ENCODE data around the gene RFX3. TPM values are rescaled to one million over a fixed set of nuclear protein-coding genes. Genes with fewer than 3 reads are reported as not detected.

Gene RFX3
- total RNA-seq, 1 donor from 2014 or later = 11.8 TPM

- peaks cover 13% of the 10 kb centered on the region for H3K4me1 ChIP-seq
- TF ChIP-seq, protein P1, sequence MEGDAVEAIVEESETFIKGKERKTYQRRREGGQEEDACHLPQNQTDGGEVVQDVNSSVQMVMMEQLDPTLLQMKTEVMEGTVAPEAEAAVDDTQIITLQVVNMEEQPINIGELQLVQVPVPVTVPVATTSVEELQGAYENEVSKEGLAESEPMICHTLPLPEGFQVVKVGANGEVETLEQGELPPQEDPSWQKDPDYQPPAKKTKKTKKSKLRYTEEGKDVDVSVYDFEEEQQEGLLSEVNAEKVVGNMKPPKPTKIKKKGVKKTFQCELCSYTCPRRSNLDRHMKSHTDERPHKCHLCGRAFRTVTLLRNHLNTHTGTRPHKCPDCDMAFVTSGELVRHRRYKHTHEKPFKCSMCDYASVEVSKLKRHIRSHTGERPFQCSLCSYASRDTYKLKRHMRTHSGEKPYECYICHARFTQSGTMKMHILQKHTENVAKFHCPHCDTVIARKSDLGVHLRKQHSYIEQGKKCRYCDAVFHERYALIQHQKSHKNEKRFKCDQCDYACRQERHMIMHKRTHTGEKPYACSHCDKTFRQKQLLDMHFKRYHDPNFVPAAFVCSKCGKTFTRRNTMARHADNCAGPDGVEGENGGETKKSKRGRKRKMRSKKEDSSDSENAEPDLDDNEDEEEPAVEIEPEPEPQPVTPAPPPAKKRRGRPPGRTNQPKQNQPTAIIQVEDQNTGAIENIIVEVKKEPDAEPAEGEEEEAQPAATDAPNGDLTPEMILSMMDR (IDR thresholded peaks at IDR 0.05) = no peak
- TF ChIP-seq POLR2AphosphoS5 (IDR thresholded peaks at IDR 0.05; ENCODE audit: insufficient read depth in 1 of 2, low read depth in 1 of 2) (no peak), POLR2A (IDR thresholded peaks at IDR 0.05) (no peak)
- H3K9me3 ChIP-seq = no peaks in the 10 kb centered on the region
- H3K36me3 ChIP-seq = no peaks in the 10 kb centered on the region
- H3K27ac ChIP-seq = no peak overlapping the region
- no peak for DNase-seq (ENCODE audit: extremely low spot score in 2 of 2)
- intact Hi-C loops (cut with DNase I) = loop anchor here (10.0 kb wide), 1 partner anchor 315 kb away; no protein-coding TSS in a partner anchor
- no peak overlapping the region for H3K4me3 ChIP-seq
- no peaks in the 10 kb centered on the region for H3K27me3 ChIP-seq
These were observed 346.1 kb downstream of the RFX3 start for GRCh38 chr9:3179711-3180110.

- H3K4me1 ChIP-seq = peaks cover 13% of the 10 kb centered on the region
- no peak overlapping the region for H3K27ac ChIP-seq
- intact Hi-C loops (cut with DNase I) = loop anchor here (10.0 kb wide), 1 partner anchor 313 kb away; no protein-coding TSS in a partner anchor
- H3K4me3 ChIP-seq = no peak overlapping the region
- H3K9me3 ChIP-seq = no peaks in the 10 kb centered on the region
- TF ChIP-seq, protein P1 (IDR thresholded peaks at IDR 0.05) = no peak
- TF ChIP-seq POLR2AphosphoS5 (IDR thresholded peaks at IDR 0.05; ENCODE audit: insufficient read depth in 1 of 2, low read depth in 1 of 2) (no peak), POLR2A (IDR thresholded peaks at IDR 0.05) (no peak)
- no peaks in the 10 kb centered on the region for H3K27me3 ChIP-seq
- H3K36me3 ChIP-seq = no peaks in the 10 kb centered on the region
- no peak for DNase-seq (ENCODE audit: extremely low spot score in 2 of 2)
These were observed 347.9 kb downstream of the RFX3 start for GRCh38 chr9:3177936-3178335.

GRCh38 chr9:3177146-3177761 is 348.5 kb downstream of the RFX3 start:
- intact Hi-C loops (cut with DNase I) = loop anchor here (10.0 kb wide), 1 partner anchor 312 kb away; no protein-coding TSS in a partner anchor
- Histone ChIP-seq H3K9me3 (no peaks in the 10 kb centered on the region), H3K27me3 (no peaks in the 10 kb centered on the region), H3K36me3 (no peaks in the 10 kb centered on the region), H3K4me3 (no peak overlapping the region), H3K27ac (no peak overlapping the region), H3K4me1 (peaks cover 13% of the 10 kb centered on the region)
- DNase-seq (ENCODE audit: extremely low spot score in 2 of 2) = no peak
- TF ChIP-seq, protein P1 (IDR thresholded peaks at IDR 0.05) = no peak
- TF ChIP-seq POLR2AphosphoS5 (IDR thresholded peaks at IDR 0.05; ENCODE audit: insufficient read depth in 1 of 2, low read depth in 1 of 2) (no peak), POLR2A (IDR thresholded peaks at IDR 0.05) (no peak)

GRCh38 chr9:3173374-3173773 is 352.4 kb downstream of the RFX3 start:
- no peak for DNase-seq (ENCODE audit: extremely low spot score in 2 of 2)
- Histone ChIP-seq H3K36me3 (no peaks in the 10 kb centered on the region), H3K27ac (no peak overlapping the region), H3K4me3 (no peak overlapping the region), H3K9me3 (no peaks in the 10 kb centered on the region), H3K4me1 (no peaks in the 10 kb centered on the region), H3K27me3 (no peaks in the 10 kb centered on the region)
- TF ChIP-seq POLR2A (IDR thresholded peaks at IDR 0.05) (no peak), POLR2AphosphoS5 (IDR thresholded peaks at IDR 0.05; ENCODE audit: insufficient read depth in 1 of 2, low read depth in 1 of 2) (no peak)
- TF ChIP-seq, protein P1 (IDR thresholded peaks at IDR 0.05) = no peak
- intact Hi-C loops (cut with DNase I) = loop anchor here (10.0 kb wide), 1 partner anchor 309 kb away; no protein-coding TSS in a partner anchor

DNA sequence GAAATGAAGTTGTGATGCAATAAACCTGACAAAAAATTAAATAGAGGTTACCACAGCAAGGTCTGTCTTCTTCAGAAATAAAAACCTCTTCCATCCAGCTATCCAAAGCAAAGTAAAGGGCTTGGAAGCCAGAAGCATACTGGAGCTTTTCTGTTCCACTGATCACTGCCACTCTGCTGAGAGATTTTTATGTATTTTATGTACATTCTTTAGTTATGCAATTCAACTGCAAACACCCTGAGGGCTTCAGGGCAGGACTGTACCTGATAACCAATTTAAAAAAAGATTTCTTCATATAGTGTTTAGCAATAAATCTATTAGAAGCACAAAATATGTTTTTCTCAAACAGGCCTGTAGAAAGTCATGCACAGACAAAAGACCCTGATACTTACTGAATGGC is 355.0 kb downstream of the RFX3 start:
- H3K27ac ChIP-seq = no peak overlapping the region
- H3K9me3 ChIP-seq = no peaks in the 10 kb centered on the region
- H3K4me3 ChIP-seq = no peak overlapping the region
- no peak for TF ChIP-seq POLR2A (IDR thresholded peaks at IDR 0.05)
- TF ChIP-seq, protein P1 (IDR thresholded peaks at IDR 0.05) = no peak
- no peak for TF ChIP-seq POLR2AphosphoS5 (IDR thresholded peaks at IDR 0.05; ENCODE audit: insufficient read depth in 1 of 2, low read depth in 1 of 2)
- H3K36me3 ChIP-seq = no peaks in the 10 kb centered on the region
- intact Hi-C loops (cut with DNase I) = loop anchor here (10.0 kb wide), 1 partner anchor 306 kb away; no protein-coding TSS in a partner anchor
- H3K27me3 ChIP-seq = no peaks in the 10 kb centered on the region
- H3K4me1 ChIP-seq = no peaks in the 10 kb centered on the region
- DNase-seq (ENCODE audit: extremely low spot score in 2 of 2) = no peak
